Gastrocnemius medialis (tissue), 4 donors: Measurements from ENCODE around the gene TMEM101.

Experiments used
- CTCF ChIP-seq, 5 experiments: fragments of 450-650 bp in 3 of 5; fragments of 200-600 bp in 2 of 5; sonication (generic) in 2 of 5; IDR thresholded peaks in 4 of 5; conservative IDR thresholded peaks in 1 of 5; 1 replicate in 4 of 5; 2 replicates in 1 of 5; pipeline ENCODE4 v1.5.1; 2016 to 2019; ENCODE audit warnings: antibody characterized with exemption in 5 of 5, mild to moderate bottlenecking in 3 of 5, moderate library complexity in 3 of 5
- POLR2A ChIP-seq, 2 donors: fragments of 450-650 bp; IDR thresholded peaks; one replicate each; pipeline ENCODE4 v1.6.1; 2017; ENCODE audit warnings: antibody characterized with exemption in 2 of 2, mild to moderate bottlenecking in 2 of 2, moderate library complexity in 2 of 2

- TF ChIP-seq POLR2A (IDR thresholded peaks at IDR 0.05) (no peak), CTCF (IDR thresholded peaks at IDR 0.05 in 4 of 5, conservative IDR thresholded peaks at IDR 0.05 in 1 of 5) (no peak)
Measured at GRCh38 chr17:43998552-43998951, 16.2 kb downstream of the TMEM101 start.
